ENCODE data around the gene ENPP3. TPM values are rescaled to one million over a fixed set of nuclear protein-coding genes. Genes with fewer than 3 reads are reported as not detected.

Gene ENPP3
- total RNA-seq, 2 experiments from 2014 or later, result 1.3 to 2.3 TPM

DNA sequence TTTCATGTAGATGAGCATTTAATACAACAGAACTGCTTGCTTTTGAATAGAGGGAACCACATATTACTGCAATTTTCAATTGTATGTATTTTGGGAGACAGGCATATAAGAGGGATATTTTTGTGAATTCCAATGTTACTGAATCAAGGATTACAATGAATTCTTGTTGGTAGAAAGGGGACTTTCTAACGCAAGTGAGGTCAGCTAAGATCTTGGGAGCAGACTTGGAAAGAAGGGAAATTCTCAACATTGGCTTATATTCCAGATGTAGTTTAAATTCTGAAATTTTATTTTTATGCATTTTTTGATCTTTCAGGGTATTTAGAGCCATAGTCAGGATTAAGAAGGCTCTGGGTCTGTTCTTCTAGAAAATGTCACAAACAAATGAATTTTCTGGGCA, 117.0 kb downstream of the ENPP3 start:
- ChIA-PET POLR2A (no interaction called here), CTCF (ENCODE audit: unreplicated experiment) (no interaction called here)
- H3K9me3 ChIP-seq (ENCODE audit: low read length), result no peaks in the 10 kb centered on the region
- H3K4me2 ChIP-seq (ENCODE audit: low read length), result no peak overlapping the region
- H3K79me2 ChIP-seq (ENCODE audit: insufficient read depth, low read depth, low read length), result no peaks in the 10 kb centered on the region
- intact Hi-C loops (cut with micrococcal nuclease; ENCODE audit: unreplicated experiment), result no loop called here
- H3K4me1 ChIP-seq (ENCODE audit: insufficient read depth, low read length, poor library complexity, severe bottlenecking), result no peaks in the 10 kb centered on the region
- BruUV-seq (replicated peaks), result no TSS peak
- H4K20me1 ChIP-seq (ENCODE audit: insufficient read depth, low read length), result no peaks in the 10 kb centered on the region
- no peak for TF ChIP-seq EZH2phosphoT487 (IDR thresholded peaks at IDR 0.05; ENCODE audit: borderline replicate concordance, low read depth, low read length)
- TF ChIP-seq, protein P1, sequence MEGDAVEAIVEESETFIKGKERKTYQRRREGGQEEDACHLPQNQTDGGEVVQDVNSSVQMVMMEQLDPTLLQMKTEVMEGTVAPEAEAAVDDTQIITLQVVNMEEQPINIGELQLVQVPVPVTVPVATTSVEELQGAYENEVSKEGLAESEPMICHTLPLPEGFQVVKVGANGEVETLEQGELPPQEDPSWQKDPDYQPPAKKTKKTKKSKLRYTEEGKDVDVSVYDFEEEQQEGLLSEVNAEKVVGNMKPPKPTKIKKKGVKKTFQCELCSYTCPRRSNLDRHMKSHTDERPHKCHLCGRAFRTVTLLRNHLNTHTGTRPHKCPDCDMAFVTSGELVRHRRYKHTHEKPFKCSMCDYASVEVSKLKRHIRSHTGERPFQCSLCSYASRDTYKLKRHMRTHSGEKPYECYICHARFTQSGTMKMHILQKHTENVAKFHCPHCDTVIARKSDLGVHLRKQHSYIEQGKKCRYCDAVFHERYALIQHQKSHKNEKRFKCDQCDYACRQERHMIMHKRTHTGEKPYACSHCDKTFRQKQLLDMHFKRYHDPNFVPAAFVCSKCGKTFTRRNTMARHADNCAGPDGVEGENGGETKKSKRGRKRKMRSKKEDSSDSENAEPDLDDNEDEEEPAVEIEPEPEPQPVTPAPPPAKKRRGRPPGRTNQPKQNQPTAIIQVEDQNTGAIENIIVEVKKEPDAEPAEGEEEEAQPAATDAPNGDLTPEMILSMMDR (conservative IDR thresholded peaks at IDR 0.05; ENCODE audit: low read length), result no peak
- no peak for DNase-seq (ENCODE audit: low spot score)
- no peaks in the 10 kb centered on the region for H3K9me2 ChIP-seq (ENCODE audit: insufficient read depth, low read length)
- no peak overlapping the region for H3K4me3 ChIP-seq (ENCODE audit: low read depth, low read length, poor library complexity, severe bottlenecking)
- no peaks in the 10 kb centered on the region for H3K36me3 ChIP-seq (ENCODE audit: insufficient read depth, low read length)
- H2AFZ ChIP-seq (ENCODE audit: low read length), result no peak overlapping the region
- no peak overlapping the region for H3K27ac ChIP-seq (ENCODE audit: low read depth, low read length, poor library complexity, severe bottlenecking)

DNA sequence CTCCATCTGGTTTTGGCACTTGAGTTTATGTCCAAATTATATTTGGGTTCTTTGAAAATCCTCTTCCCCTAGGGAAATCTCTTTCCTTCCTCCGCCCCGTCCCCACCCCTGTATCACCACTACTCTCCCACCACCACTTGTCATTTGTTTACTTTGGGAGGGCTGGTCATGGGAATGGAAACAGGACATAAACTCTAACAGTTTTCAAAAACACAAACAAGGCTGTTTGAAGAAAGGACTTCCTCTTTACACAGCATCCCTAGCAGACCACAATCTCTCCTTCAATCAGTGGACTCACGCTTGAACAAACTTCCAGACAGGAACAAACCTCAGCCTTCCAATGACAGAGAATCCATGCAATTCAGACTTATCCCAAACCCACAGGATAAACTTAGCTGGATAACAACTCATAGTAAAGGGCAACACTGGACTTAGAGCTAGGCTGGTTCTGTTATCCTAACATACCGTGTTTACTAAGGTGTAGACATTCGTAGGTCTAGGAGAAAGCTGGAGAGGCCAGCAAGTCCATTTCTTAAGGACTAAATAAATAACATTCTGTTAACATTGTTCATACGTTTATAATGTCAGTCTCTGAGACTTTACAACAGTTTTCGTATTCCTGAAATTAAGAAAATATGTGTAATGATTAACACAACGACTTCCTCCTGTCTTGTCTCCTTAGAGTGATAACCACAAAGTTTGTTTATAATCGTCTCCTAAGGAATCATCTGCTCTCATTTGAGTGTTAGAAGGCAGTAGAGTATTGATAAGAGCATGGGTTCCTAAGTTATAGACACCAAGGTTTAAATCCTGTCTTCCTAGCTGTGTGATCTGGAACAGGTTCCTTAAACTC, 117.8 kb downstream of the ENPP3 start:
- no TSS peak for BruUV-seq (replicated peaks)
- ChIA-PET CTCF (ENCODE audit: unreplicated experiment) (no interaction called here), POLR2A (interaction anchor here (0.5 kb wide), 1 partner anchor 1925 kb away, joined by 3 read pairs; no protein-coding TSS in a partner anchor)
- no peaks in the 10 kb centered on the region for H3K4me1 ChIP-seq (ENCODE audit: insufficient read depth, low read length, poor library complexity, severe bottlenecking)
- no peak for DNase-seq (ENCODE audit: low spot score)
- no peaks in the 10 kb centered on the region for H3K9me2 ChIP-seq (ENCODE audit: insufficient read depth, low read length)
- H3K27ac ChIP-seq (ENCODE audit: low read depth, low read length, poor library complexity, severe bottlenecking), result no peak overlapping the region
- intact Hi-C loops (cut with micrococcal nuclease; ENCODE audit: unreplicated experiment), result no loop called here
- H3K4me3 ChIP-seq (ENCODE audit: low read depth, low read length, poor library complexity, severe bottlenecking), result no peak overlapping the region
- no peak for TF ChIP-seq EZH2phosphoT487 (IDR thresholded peaks at IDR 0.05; ENCODE audit: borderline replicate concordance, low read depth, low read length)
- TF ChIP-seq, protein P1 (conservative IDR thresholded peaks at IDR 0.05; ENCODE audit: low read length), result no peak
- no peaks in the 10 kb centered on the region for H3K36me3 ChIP-seq (ENCODE audit: insufficient read depth, low read length)
- H3K9me3 ChIP-seq (ENCODE audit: low read length), result no peaks in the 10 kb centered on the region
- no peaks in the 10 kb centered on the region for H3K79me2 ChIP-seq (ENCODE audit: insufficient read depth, low read depth, low read length)
- H3K4me2 ChIP-seq (ENCODE audit: low read length), result no peak overlapping the region
- H2AFZ ChIP-seq (ENCODE audit: low read length), result no peak overlapping the region
- no peaks in the 10 kb centered on the region for H4K20me1 ChIP-seq (ENCODE audit: insufficient read depth, low read length)

DNA sequence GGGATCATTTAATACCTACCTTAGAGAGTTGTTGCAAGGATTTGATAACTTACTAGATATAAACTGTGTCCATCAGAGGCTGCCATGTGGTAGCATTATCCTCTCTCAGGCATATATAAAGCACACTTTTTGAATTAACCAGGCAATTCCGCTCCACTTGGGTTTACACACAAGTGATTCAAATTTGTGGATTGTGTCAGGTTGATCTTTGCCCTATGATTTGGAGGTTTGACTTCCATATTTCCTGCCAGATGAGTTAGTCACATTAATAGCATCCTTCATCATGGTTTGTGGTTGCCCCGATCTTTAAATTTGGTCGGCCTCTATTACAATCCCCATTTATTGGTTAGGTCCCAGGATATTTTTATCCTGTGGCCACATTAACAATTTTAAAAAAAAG, 118.5 kb downstream of the ENPP3 start:
- no peaks in the 10 kb centered on the region for H3K36me3 ChIP-seq (ENCODE audit: insufficient read depth, low read length)
- intact Hi-C loops (cut with micrococcal nuclease; ENCODE audit: unreplicated experiment), result no loop called here
- H3K4me2 ChIP-seq (ENCODE audit: low read length), result no peak overlapping the region
- no peak overlapping the region for H3K27ac ChIP-seq (ENCODE audit: low read depth, low read length, poor library complexity, severe bottlenecking)
- DNase-seq (ENCODE audit: low spot score), result no peak
- H2AFZ ChIP-seq (ENCODE audit: low read length), result no peak overlapping the region
- no peaks in the 10 kb centered on the region for H3K4me1 ChIP-seq (ENCODE audit: insufficient read depth, low read length, poor library complexity, severe bottlenecking)
- CTCF ChIA-PET (ENCODE audit: unreplicated experiment), result no interaction called here
- H4K20me1 ChIP-seq (ENCODE audit: insufficient read depth, low read length), result no peaks in the 10 kb centered on the region
- H3K9me3 ChIP-seq (ENCODE audit: low read length), result no peaks in the 10 kb centered on the region
- no peaks in the 10 kb centered on the region for H3K9me2 ChIP-seq (ENCODE audit: insufficient read depth, low read length)
- POLR2A ChIA-PET, result no interaction called here
- no peak overlapping the region for H3K4me3 ChIP-seq (ENCODE audit: low read depth, low read length, poor library complexity, severe bottlenecking)
- no peaks in the 10 kb centered on the region for H3K79me2 ChIP-seq (ENCODE audit: insufficient read depth, low read depth, low read length)
- BruUV-seq (replicated peaks), result no TSS peak
- TF ChIP-seq, protein P1 (conservative IDR thresholded peaks at IDR 0.05; ENCODE audit: low read length), result no peak
- TF ChIP-seq EZH2phosphoT487 (IDR thresholded peaks at IDR 0.05; ENCODE audit: borderline replicate concordance, low read depth, low read length), result no peak

All from OCI-LY7 (cell line).